ENCODE data around the gene RAET1L.
"Not testable (repeated sequence)": the region's sequence is repeated elsewhere in the genome, so short reads cannot be mapped to it uniquely, and the experiment has no call there.

The RAET1L gene

GRCh38 chr6:150068720-150069648 lies 43.7 kb upstream of the RAET1L start, which contains the start of gene ULBP3:
Gene ULBP3 (minus strand): TSS chr6:150069121. CDS start chr6:150069066, 55 bp downstream.
- no peaks in the 10 kb centered on the region; the same call in none of the 2 replicates for H3K27me3 ChIP-seq (replicated peaks; ENCODE audit: control insufficient read depth, insufficient read depth, low read length)
- DNase-seq (ENCODE audit: extremely low read depth, insufficient read length), result peak; percentile 73

DNA sequence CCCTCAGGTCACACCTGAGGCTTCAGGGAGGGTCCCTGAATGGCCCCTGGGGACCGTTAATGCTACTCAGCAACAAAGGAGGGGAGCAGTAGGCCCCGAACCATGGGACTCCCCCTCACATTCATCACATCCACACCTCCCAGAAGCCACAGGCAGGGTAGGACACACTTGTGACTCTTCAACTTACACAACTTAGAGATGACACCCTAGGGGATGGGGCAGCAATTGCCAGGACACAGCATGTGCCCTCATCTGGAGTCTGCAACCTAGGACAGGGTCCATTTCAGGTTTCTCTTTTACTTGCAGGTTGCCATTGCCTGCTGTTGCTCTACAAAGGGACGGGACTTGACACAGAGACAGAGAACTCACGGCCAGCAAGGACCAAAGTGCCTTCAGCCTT lies 42.8 kb upstream of the RAET1L start:
- DNase-seq (ENCODE audit: extremely low read depth, insufficient read length), result no peak
- TF ChIP-seq, protein P1, sequence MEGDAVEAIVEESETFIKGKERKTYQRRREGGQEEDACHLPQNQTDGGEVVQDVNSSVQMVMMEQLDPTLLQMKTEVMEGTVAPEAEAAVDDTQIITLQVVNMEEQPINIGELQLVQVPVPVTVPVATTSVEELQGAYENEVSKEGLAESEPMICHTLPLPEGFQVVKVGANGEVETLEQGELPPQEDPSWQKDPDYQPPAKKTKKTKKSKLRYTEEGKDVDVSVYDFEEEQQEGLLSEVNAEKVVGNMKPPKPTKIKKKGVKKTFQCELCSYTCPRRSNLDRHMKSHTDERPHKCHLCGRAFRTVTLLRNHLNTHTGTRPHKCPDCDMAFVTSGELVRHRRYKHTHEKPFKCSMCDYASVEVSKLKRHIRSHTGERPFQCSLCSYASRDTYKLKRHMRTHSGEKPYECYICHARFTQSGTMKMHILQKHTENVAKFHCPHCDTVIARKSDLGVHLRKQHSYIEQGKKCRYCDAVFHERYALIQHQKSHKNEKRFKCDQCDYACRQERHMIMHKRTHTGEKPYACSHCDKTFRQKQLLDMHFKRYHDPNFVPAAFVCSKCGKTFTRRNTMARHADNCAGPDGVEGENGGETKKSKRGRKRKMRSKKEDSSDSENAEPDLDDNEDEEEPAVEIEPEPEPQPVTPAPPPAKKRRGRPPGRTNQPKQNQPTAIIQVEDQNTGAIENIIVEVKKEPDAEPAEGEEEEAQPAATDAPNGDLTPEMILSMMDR (IDR thresholded peaks at IDR 0.05; ENCODE audit: insufficient read depth, low read length, poor library complexity, severe bottlenecking), result no peak
- no peak overlapping the region for H3K4me3 ChIP-seq (replicated peaks; ENCODE audit: low read depth, low read length)
- H3K36me3 ChIP-seq (ENCODE audit: control insufficient read depth, insufficient read depth, low read length), result no peaks in the 10 kb centered on the region
- H3K27me3 ChIP-seq (replicated peaks; ENCODE audit: control insufficient read depth, insufficient read depth, low read length), result no peaks in the 10 kb centered on the region; the same call in none of the 2 replicates

More at GRCh38 chr6:150068720-150069648, 43.7 kb upstream of the RAET1L start, which contains the start of gene ULBP3:
- Histone ChIP-seq H3K4me3 (replicated peaks; ENCODE audit: low read depth, low read length) (peak within 1 kb of the TSS; percentile 50), H3K36me3 (ENCODE audit: control insufficient read depth, insufficient read depth, low read length) (no peaks in the 10 kb centered on the region)
- TF ChIP-seq, protein P1 (IDR thresholded peaks at IDR 0.05; ENCODE audit: insufficient read depth, low read length, poor library complexity, severe bottlenecking), result peak; percentile 47

DNA sequence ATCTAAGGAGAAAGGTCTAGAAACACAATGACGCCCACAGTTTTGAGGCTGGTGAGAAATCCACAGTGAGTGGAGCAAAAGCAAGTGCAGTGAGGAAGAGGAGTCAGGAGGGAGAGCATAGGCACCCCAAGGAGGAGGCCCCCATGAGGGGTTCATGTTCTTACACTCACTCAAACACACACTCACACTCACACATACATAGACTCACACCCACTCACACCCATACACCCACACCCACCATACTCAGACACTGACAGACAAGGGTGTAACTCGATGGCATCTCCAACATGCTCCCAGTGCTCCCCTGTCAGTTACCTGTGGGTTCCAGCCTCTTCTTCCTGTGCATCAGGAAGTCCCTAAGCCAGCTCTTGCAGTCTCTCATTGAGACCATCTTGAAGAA lies 39.8 kb upstream of the RAET1L start:
- TF ChIP-seq, protein P1 (IDR thresholded peaks at IDR 0.05; ENCODE audit: insufficient read depth, low read length, poor library complexity, severe bottlenecking), result no peak
- no peaks in the 10 kb centered on the region for H3K36me3 ChIP-seq (ENCODE audit: control insufficient read depth, insufficient read depth, low read length)

GRCh38 chr6:150063640-150064039 lies 38.3 kb upstream of the RAET1L start:
- no peak for DNase-seq (ENCODE audit: extremely low read depth, insufficient read length)
- TF ChIP-seq, protein P1 (IDR thresholded peaks at IDR 0.05; ENCODE audit: insufficient read depth, low read length, poor library complexity, severe bottlenecking), result no peak
- H3K36me3 ChIP-seq (ENCODE audit: control insufficient read depth, insufficient read depth, low read length), result no peaks in the 10 kb centered on the region

More for the DNA sequence above, 39.8 kb upstream of the RAET1L start:
- no peaks in the 10 kb centered on the region; the same call in none of the 2 replicates for H3K27me3 ChIP-seq (replicated peaks; ENCODE audit: control insufficient read depth, insufficient read depth, low read length)
- DNase-seq (ENCODE audit: extremely low read depth, insufficient read length), result no peak
- H3K4me3 ChIP-seq (replicated peaks; ENCODE audit: low read depth, low read length), result no peak overlapping the region

DNA sequence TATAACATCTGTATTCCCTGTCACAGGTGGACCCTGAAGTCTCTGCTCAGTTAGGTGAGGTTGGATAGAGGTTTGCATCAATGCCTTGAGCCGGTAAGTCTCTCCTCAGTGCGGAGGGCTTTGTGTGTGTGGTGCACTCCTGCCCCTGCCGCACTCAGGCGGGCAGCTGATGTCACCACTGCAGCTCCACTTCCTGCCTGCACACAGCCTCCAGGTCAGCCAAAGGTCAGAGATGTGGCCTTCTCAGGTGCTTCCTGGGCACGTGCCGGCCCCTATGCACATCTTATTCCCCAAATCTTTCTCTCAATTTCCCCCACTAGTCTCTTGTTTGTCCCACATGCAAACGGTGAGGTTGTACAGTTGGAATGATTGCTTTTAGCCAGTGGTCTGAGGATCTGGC lies 34.6 kb upstream of the RAET1L start:
- H3K36me3 ChIP-seq (ENCODE audit: control insufficient read depth, insufficient read depth, low read length); H3K27me3 ChIP-seq (replicated peaks; ENCODE audit: control insufficient read depth, insufficient read depth, low read length); DNase-seq (ENCODE audit: extremely low read depth, insufficient read length); H3K4me3 ChIP-seq (replicated peaks; ENCODE audit: low read depth, low read length): not testable (repeated sequence)

More at GRCh38 chr6:150063640-150064039, 38.3 kb upstream of the RAET1L start:
- Histone ChIP-seq H3K4me3 (replicated peaks; ENCODE audit: low read depth, low read length) (no peak overlapping the region), H3K27me3 (replicated peaks; ENCODE audit: control insufficient read depth, insufficient read depth, low read length) (no peaks in the 10 kb centered on the region; the same call in none of the 2 replicates)

DNA sequence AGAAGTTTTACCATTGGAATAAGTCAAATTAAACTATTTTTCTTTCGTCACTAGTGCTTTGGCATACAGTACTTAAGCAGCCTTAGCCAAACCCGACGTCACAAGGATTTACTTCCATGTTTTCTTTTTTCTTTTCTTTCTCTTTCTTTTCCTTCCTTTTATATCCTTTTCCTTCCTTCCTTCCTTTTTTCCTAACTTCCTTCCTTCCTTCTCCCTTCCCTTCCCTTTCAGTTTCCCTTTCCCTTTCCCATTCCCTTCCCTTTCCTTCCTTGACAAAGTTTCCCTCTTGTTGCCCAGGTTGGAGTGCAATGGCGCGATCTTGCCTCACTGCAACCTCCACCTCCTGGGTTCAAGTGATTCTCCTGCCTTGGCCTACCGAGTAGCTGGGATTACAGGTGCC lies 33.7 kb upstream of the RAET1L start:
- H3K4me3 ChIP-seq (replicated peaks; ENCODE audit: low read depth, low read length), result no peak overlapping the region
- no peaks in the 10 kb centered on the region for H3K36me3 ChIP-seq (ENCODE audit: control insufficient read depth, insufficient read depth, low read length)
- DNase-seq (ENCODE audit: extremely low read depth, insufficient read length), result no peak
- H3K27me3 ChIP-seq (replicated peaks; ENCODE audit: control insufficient read depth, insufficient read depth, low read length), result peaks cover 6% of the 10 kb centered on the region
- TF ChIP-seq, protein P1 (IDR thresholded peaks at IDR 0.05; ENCODE audit: insufficient read depth, low read length, poor library complexity, severe bottlenecking), result no peak
